Bone marrow (tissue), 2 donors: Measurements from ENCODE around the gene IL19.

Experiments
- DNase-seq, 2 donors: peaks; one replicate each; lab custom pipeline; 2025; lab: John Stamatoyannopoulos, UW

The IL19 gene

GRCh38 chr1:206863266-206863665 is 92.7 kb downstream of the IL19 start:
- DNase-seq = no peak

GRCh38 chr1:206864939-206865671 is 94.5 kb downstream of the IL19 start, which contains the start of gene IL20:
TSS of gene IL20 (plus strand) at chr1:206865623. CDS start at chr1:206865853, 230 bp downstream.
- peak; percentile 32 to 47 for DNase-seq

GRCh38 chr1:206866062-206866461 is 95.5 kb downstream of the IL19 start:
- DNase-seq = no peak

- no peak for DNase-seq
These were observed 96.7 kb downstream of the IL19 start for GRCh38 chr1:206867239-206867638.

GRCh38 chr1:206867716-206868115 is 97.1 kb downstream of the IL19 start:
- DNase-seq = no peak

- DNase-seq = no peak
These were observed 97.7 kb downstream of the IL19 start for GRCh38 chr1:206868264-206868663.

GRCh38 chr1:206872139-206872538 is 101.6 kb downstream of the IL19 start:
- no peak for DNase-seq

- no peak for DNase-seq
These were observed 103.1 kb downstream of the IL19 start for GRCh38 chr1:206873603-206874188.

- DNase-seq = no peak
These were observed 105.3 kb downstream of the IL19 start for GRCh38 chr1:206875752-206876377.

GRCh38 chr1:206878456-206878855 is 107.9 kb downstream of the IL19 start:
- no peak for DNase-seq

GRCh38 chr1:206880314-206880713 is 109.7 kb downstream of the IL19 start:
- DNase-seq = no peak

GRCh38 chr1:206882555-206882954 is 112.0 kb downstream of the IL19 start:
- DNase-seq = no peak

GRCh38 chr1:206883160-206883559 is 112.6 kb downstream of the IL19 start:
- DNase-seq = no peak

GRCh38 chr1:206883876-206884275 is 113.3 kb downstream of the IL19 start:
- DNase-seq = no peak

- no peak for DNase-seq
These were observed 114.9 kb downstream of the IL19 start for GRCh38 chr1:206885341-206886060.

- no peak for DNase-seq
These were observed 116.3 kb downstream of the IL19 start for GRCh38 chr1:206886831-206887230.

- DNase-seq = no peak
These were observed 117.1 kb downstream of the IL19 start for GRCh38 chr1:206887701-206888100.

- DNase-seq = no peak
These were observed 119.8 kb downstream of the IL19 start for GRCh38 chr1:206890125-206891060.

- DNase-seq = no peak
These were observed 120.8 kb downstream of the IL19 start for GRCh38 chr1:206891412-206891811.
